T-helper 1 cell (primary cell): Measurements from ENCODE around the gene FHOD3.
"Not testable (repeated sequence)": the region's sequence is repeated elsewhere in the genome, so short reads cannot be mapped to it uniquely, and the experiment has no call there.

ENCODE experiments used
- DNase-seq, 5 donors: peaks; one replicate each; pipeline ENCODE4 v3.0.0-alpha.2; 2012 to 2020

FHOD3 gene

DNA sequence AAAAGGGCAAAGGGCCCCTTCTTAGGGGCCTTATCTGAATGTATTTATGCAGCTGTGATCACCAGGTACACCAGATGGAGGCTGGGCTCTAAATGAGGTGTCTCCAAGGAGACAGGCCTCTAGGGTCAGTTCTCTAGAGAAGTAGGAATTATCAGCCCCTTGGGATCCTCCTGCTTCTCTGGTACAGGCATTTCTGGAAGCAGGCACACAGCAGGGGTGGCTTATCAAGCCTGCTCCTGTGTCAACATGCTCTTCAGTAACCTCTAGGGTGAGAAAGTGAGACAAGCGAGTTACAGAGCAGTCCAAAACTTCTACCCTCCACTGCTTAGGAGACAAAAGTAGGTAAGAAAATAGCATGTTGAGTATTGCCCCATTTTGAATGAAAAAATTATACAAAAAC lies 517.5 kb downstream of the FHOD3 start:
- DNase-seq: no peak

DNA sequence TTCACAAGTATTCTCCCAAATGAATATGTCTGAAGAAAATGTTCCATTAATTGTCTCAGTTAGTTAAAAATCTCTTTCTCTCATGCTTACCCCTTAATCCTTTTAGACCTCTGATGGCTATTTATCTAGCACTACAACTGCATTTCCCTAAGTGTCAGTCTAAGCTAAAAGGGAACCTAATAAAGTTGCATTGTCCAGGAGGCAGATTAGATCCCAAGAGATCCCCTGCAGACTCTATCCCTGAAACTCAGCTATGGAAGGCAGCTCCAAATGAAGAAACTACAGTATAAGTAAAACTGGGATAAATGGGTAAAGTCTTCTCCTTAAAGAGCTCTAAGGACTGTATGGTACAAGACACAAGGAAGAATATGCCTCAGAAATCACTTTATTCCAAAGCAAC lies 518.6 kb downstream of the FHOD3 start:
- not testable (repeated sequence) for DNase-seq

DNA sequence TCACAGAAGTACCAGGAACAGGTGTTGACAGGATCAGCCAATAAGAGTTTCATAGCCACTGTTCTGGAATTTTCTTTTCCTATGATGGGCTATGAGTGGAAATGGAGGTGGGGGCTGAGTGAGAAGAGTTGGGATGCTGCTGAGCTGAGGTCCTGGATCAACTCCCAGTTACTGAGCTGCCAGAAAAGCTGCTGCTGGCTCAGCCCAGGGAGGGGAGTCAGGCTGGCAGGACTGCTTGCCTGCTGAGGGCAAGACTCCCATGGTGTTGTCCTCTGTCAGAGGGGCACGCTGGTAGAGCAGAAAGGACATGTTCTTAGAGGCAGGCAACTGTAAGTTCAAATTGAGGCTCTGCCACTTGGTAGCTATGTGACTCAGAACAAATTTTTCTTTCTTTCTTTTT lies 519.5 kb downstream of the FHOD3 start:
- DNase-seq: no peak

DNA sequence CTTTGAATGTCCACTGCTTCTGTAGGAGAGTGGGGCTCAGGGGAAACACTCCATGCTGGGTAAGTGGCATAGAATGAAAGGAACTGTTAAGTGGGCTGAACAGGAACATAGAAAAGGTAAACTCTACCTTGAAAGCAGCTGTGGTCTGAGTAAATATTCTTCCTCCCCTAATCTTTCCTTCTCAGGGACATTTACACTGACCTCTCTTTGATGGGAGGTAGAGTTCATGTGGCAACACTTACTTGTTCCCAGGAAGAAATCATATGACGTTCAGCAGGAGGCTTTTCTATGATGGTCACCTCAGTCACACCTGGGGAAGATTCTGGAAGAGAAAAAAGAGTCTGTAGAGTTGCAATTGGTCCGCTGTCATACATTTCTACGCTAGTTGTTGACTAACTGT lies 521.1 kb downstream of the FHOD3 start:
- DNase-seq: no peak

DNA sequence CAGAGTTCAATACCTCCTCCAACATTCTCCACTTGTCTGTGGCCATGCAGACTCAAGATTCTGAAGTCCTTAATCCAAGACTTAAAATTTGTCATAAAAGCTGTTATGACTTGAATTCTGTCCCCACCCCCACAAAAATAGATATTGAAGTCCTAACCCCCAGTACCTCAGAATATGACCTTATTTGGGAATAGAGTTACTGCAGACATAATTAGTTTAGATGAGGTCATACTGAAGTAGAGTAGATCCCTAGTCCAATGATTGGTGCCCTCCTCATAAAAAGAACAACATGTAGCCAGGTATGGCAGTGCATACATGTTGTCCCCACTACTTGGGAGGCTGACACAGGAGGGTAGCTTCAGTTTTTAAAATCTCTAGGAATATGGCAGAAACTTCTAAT lies 522.1 kb downstream of the FHOD3 start:
- no peak for DNase-seq

DNA sequence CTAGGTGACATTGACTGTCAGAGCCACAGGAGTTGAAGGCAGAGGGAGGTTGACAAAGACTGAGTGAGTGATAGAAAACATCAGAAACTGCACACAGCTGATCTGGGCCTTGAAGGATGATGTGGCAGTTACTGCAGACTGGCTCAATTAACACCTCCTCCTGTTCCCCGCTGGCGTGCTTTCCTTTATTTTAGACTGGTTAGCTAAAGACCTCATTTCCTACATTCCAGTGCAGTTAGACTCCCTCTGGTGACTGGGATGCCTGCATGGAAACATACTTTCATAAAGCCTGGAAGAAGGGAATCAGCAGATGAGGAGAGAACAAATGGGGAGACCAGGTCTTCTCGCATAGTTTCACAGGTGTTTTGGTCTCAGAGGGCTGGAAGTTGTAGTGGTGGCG lies 524.2 kb downstream of the FHOD3 start:
- DNase-seq: no peak

DNA sequence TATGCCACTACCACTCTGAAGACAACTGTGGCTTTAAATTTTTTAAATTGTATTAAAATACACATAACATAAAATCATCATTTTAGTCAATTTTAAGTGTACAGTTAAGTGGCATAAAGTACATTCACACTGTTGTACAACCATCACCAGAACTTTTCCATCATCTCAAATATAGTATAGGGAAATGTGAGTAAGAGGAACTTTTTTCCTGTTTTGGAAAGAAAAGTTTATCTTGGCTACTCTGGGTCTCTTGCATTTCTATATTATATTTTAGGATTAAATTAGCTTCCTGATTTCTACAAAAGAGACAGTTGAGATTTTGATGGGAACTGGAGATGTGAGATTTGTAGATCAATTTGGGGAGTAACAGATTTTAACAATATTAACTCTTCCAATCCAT lies 528.0 kb downstream of the FHOD3 start:
- DNase-seq: no peak

DNA sequence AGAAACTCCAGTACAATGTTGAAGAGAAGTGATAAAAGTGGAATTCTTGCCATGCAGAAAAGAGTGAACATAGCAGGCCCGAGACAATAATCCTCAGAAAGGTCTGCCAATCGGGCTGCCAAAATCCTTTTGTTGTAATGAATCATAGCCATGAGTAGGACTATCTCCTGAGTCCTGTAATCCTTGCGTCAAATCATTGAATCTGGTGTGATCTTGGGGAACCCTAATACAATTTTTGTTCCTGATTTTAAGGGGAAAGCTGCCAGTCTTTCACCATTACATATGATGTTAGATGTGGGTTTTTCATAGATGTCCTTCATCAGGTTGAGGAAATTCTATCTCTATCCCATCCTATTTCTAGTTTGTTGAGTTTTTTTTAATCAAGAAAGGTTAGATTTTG lies 529.0 kb downstream of the FHOD3 start:
- no peak for DNase-seq

DNA sequence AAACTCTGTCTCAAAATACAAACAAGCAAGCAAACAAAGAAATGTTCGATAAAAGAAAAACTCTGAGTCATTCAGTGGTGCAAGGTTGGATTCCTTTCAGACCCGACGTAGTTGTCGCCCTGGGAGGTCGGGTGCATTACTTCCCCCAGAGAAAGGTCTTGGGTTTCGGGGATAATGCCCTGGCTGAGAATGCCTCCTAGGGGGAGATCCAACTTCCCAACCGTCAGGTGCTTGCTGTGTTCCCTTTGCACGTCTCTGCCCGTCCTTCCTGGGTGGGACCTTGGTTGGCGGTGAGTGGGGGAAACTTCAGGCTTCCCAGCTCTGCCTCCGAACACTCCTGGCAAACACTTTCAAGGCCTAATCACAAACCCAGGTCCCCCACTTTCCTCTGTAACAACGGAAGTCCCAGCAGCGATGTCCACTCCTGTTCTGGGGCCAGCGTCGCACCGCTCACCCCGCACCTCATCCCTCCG lies 530.7 kb downstream of the FHOD3 start:
- DNase-seq: peak in 3 of 5 donors; percentile 7 to 17 (median 17)

DNA sequence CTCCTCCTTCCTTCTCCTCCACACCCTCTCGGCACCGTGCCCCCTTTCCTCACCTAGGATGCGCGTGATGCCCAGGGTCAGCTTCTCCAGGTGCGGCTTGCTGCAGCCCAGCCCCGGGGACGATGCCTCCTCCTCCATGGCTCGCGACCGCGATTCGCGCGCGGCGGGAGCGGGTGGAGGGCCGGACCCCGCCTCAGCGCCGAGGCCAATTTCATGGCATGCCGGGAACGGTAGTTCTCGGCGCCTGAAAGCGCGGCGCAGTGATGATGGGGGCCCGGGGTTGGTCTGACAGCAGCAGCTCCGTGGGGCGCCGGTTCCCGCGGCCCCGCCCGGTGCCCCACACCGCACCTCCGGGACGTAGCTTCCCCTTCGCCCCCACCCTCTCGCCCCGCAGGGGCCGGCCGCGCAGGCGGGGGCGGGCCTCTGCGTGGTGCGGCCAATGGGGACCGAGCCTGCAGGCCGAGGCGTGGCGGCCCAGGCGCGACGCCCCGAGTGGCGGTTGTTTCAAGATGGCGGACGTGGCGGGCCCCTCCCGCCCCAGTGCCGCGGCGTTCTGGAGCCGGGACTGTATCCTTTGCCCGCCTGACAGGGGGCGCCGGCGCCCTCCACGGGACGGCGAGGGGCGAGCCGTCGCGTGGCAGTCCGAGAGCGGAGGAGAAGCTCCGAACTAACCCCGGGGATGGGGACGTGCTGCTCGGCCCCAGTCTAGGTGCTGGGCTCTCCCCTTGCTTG lies 531.3 kb downstream of the FHOD3 start, which contains the start of the genes KIAA1328 and TPGS2:
Gene KIAA1328, plus strand, starts transcription at position 498 of the 732 bp plus-strand sequence. Its CDS starts 12 bp downstream, at position 510.
Gene TPGS2, minus strand, starts transcription at position 373 of the 732 bp plus-strand sequence. Its CDS starts 235 bp downstream, at position 138.
- peak; percentile 78 to 93 (median 85) for DNase-seq
